Peyer's patch (tissue), 4 donors: ENCODE data around the gene NAT8L. TPM values are rescaled to one million over a fixed set of nuclear protein-coding genes. Genes with fewer than 3 reads are reported as not detected.

ENCODE experiments used
- DNase-seq, 3 donors: peaks; one replicate each; pipeline ENCODE4 v3.0.0-alpha.2; 2017 to 2019
- H3K27ac ChIP-seq, 4 donors: fragments of 200-600 bp; sonication (generic); one replicate each; pipeline ENCODE4 v1.5.1; 2016 to 2019
- H3K27me3 ChIP-seq, 2 donors: fragments of 200-600 bp; sonication (generic); one replicate each; pipeline ENCODE4 v1.5.1; 2019
- H3K36me3 ChIP-seq, 3 donors: fragments of 200-600 bp; sonication (generic); one replicate each; pipeline ENCODE4 v1.5.1; 2016 to 2019
- H3K4me1 ChIP-seq, 4 donors: fragments of 200-600 bp; sonication (generic); one replicate each; pipeline ENCODE4 v1.5.1; 2016 to 2019
- H3K4me3 ChIP-seq, 4 donors: fragments of 200-600 bp; sonication (generic); 1 replicate in 3 of 4; 2 replicates in 1 of 4; pipeline ENCODE4 v1.5.1; 2016 to 2019; ENCODE audit warnings: mild to moderate bottlenecking in 1 of 4
- H3K9me3 ChIP-seq, 4 donors: fragments of 200-600 bp; sonication (generic); one replicate each; pipeline ENCODE4 v1.5.1; 2016 to 2019; ENCODE audit warnings: mild to moderate bottlenecking in 1 of 4
- CTCF ChIP-seq, 6 experiments: fragments of 450-650 bp in 4 of 6; fragments of 200-600 bp in 2 of 6; sonication (generic) in 1 of 6; IDR thresholded peaks; one replicate each; pipeline ENCODE4 v1.5.1; 2017 to 2019; ENCODE audit warnings: antibody characterized with exemption in 6 of 6, mild to moderate bottlenecking in 3 of 6, moderate library complexity in 1 of 6
- POLR2A ChIP-seq, 2 donors: fragments of 450-650 bp; IDR thresholded peaks; one replicate each; pipeline ENCODE4 v1.5.1; 2017; ENCODE audit warnings: antibody characterized with exemption in 2 of 2, mild to moderate bottlenecking in 2 of 2, moderate library complexity in 2 of 2
- total RNA-seq, 4 donors: library from RNA; depleted of rRNA; stranded (reverse); fragments of >200 nt; gene quantifications; one replicate each; pipeline ENCODE4 v1.1.0, GENCODE V29; 2016

Gene NAT8L
- total RNA-seq, 4 donors from 2014 or later: 0.27 TPM; not detected in 3

- peaks cover 0 to 4% (median 0%) of the 10 kb centered on the region in 4 donors for H3K9me3 ChIP-seq
- no peak overlapping the region for H3K4me3 ChIP-seq
- H3K27me3 ChIP-seq: no peaks in the 10 kb centered on the region
- no peak for TF ChIP-seq POLR2A (IDR thresholded peaks at IDR 0.05)
- TF ChIP-seq CTCF (IDR thresholded peaks at IDR 0.05): no peak
- no peaks in the 10 kb centered on the region for H3K36me3 ChIP-seq
- H3K4me1 ChIP-seq: no peaks in the 10 kb centered on the region
- no peak for DNase-seq
- H3K27ac ChIP-seq: no peak overlapping the region
Observed at GRCh38 chr4:2092669-2093053, 33.5 kb downstream of the NAT8L start.

- no peak for DNase-seq
- H3K4me3 ChIP-seq: no peak overlapping the region
- no peaks in the 10 kb centered on the region for H3K27me3 ChIP-seq
- TF ChIP-seq POLR2A (IDR thresholded peaks at IDR 0.05) (no peak), CTCF (IDR thresholded peaks at IDR 0.05) (no peak)
- no peaks in the 10 kb centered on the region for H3K36me3 ChIP-seq
- H3K27ac ChIP-seq: no peak overlapping the region
- H3K9me3 ChIP-seq: peaks cover 0 to 4% (median 0%) of the 10 kb centered on the region in 4 donors
- H3K4me1 ChIP-seq: no peaks in the 10 kb centered on the region
Observed at GRCh38 chr4:2093265-2093664, 34.1 kb downstream of the NAT8L start.

- Histone ChIP-seq H3K36me3 (no peaks in the 10 kb centered on the region), H3K9me3 (peaks cover 0 to 4% (median 0%) of the 10 kb centered on the region in 4 donors), H3K27ac (no peak overlapping the region), H3K4me1 (no peaks in the 10 kb centered on the region), H3K27me3 (no peaks in the 10 kb centered on the region), H3K4me3 (no peak overlapping the region)
- TF ChIP-seq CTCF (IDR thresholded peaks at IDR 0.05): no peak
- TF ChIP-seq POLR2A (IDR thresholded peaks at IDR 0.05): no peak
- no peak for DNase-seq
Observed at GRCh38 chr4:2094545-2094944, 35.4 kb downstream of the NAT8L start.

GRCh38 chr4:2095236-2096072 lies 36.3 kb downstream of the NAT8L start:
- Histone ChIP-seq H3K36me3 (no peaks in the 10 kb centered on the region), H3K27me3 (no peaks in the 10 kb centered on the region), H3K4me1 (no peaks in the 10 kb centered on the region), H3K9me3 (peaks cover 0 to 4% (median 0%) of the 10 kb centered on the region in 4 donors), H3K27ac (no peak overlapping the region), H3K4me3 (no peak overlapping the region)
- no peak for DNase-seq
- TF ChIP-seq POLR2A (IDR thresholded peaks at IDR 0.05): no peak
- TF ChIP-seq CTCF (IDR thresholded peaks at IDR 0.05): no peak

- Histone ChIP-seq H3K9me3 (peaks cover 0 to 4% (median 0%) of the 10 kb centered on the region in 4 donors), H3K27ac (no peak overlapping the region), H3K4me3 (no peak overlapping the region), H3K4me1 (no peaks in the 10 kb centered on the region), H3K36me3 (no peaks in the 10 kb centered on the region), H3K27me3 (no peaks in the 10 kb centered on the region)
- no peak for TF ChIP-seq CTCF (IDR thresholded peaks at IDR 0.05)
- TF ChIP-seq POLR2A (IDR thresholded peaks at IDR 0.05): no peak
- DNase-seq: no peak
Observed at GRCh38 chr4:2096073-2096609, 37.0 kb downstream of the NAT8L start.
